HCT116 (cell line): ENCODE data around the gene HORMAD2. TPM values are rescaled to one million over a fixed set of nuclear protein-coding genes. Genes with fewer than 3 reads are reported as not detected.

Experiments
- ATAC-seq: fragments of 200-7000 bp; cut with Tn5 transposase; 2 replicates; pipeline ENCODE4 v1.9.1; 2020; ENCODE audit warnings: mild to moderate bottlenecking, moderate library complexity
- BruUV-seq: library from RNA; stranded (reverse); fragments of 400-500 nt; replicated peaks from 2 replicates; lab custom pipeline; 2021; lab: Mats Ljungman, UMichigan
- CTCF ChIA-PET: fragments of 300-600 bp; sonication (Branson Sonifier 250); formaldehyde crosslinking; loops from one replicate; lab custom pipeline; 2021; ENCODE audit warnings: antibody characterized with exemption; lab: Charles Lee
- POLR2A ChIA-PET: fragments of 300-600, 350-600 bp; sonication (Branson Sonifier 250); formaldehyde crosslinking; loops from one replicate; lab custom pipeline; 2021; ENCODE audit warnings: antibody characterized with exemption; lab: Charles Lee
- RAD21 ChIA-PET, 2 experiments: fragments of 300-600 bp; sonication (Branson Sonifier 250); formaldehyde crosslinking; loops; one replicate each; lab custom pipeline; 2023; ENCODE audit warnings: low total read pairs in 2 of 2; ENCODE audit not compliant: uncharacterized antibody in 2 of 2, unreplicated experiment in 2 of 2, low non-redundant PET in 1 of 2; lab: Charles Lee
- DNase-seq: peaks from one replicate; pipeline ENCODE4 v3.0.0-alpha.2; 2010; ENCODE audit warnings: low read depth, low spot score
- H2AFZ ChIP-seq: fragments of 200-600 bp; shearing (Covaris generic), sonication (generic); 2 replicates; pipeline ENCODE4 v1.6.1; 2017; ENCODE audit warnings: low read depth, mixed run types, mixed read lengths, antibody characterized with exemption, low read length; ENCODE audit not compliant: poor library complexity, severe bottlenecking
- H3K27ac ChIP-seq: 2 replicates; pipeline ENCODE4 v1.5.1; 2012; ENCODE audit warnings: low read depth, low read length
- H3K27me3 ChIP-seq: fragments of 200-600 bp; sonication (generic); 2 replicates; pipeline ENCODE4 v1.6.1; 2016; ENCODE audit warnings: mixed run types, low read length, mixed read lengths; ENCODE audit not compliant: insufficient read depth
- H3K36me3 ChIP-seq, 2 experiments: fragments of 200-500 bp in 1 of 2; fragments of 200-600 bp in 1 of 2; sonication (Bioruptor generic) in 1 of 2; sonication (generic) in 1 of 2; 2 replicates each; pipeline versions ENCODE4 v1.5.1 to v1.6.1; 2014 to 2016; ENCODE audit warnings: low read length in 2 of 2, inconsistent platforms in 1 of 2, mixed read lengths in 1 of 2, mixed run types in 1 of 2; ENCODE audit not compliant: insufficient read depth in 2 of 2, control insufficient read depth in 1 of 2
- H3K4me1 ChIP-seq, 2 experiments: fragments of 200-600 bp in 1 of 2; sonication (generic) in 1 of 2; 2 replicates each; pipeline versions ENCODE4 v1.5.1 to v1.6.1; 2012 to 2017; ENCODE audit warnings: low read length in 2 of 2, inconsistent platforms in 1 of 2, mild to moderate bottlenecking in 1 of 2, mixed read lengths in 1 of 2, mixed run types in 1 of 2, moderate library complexity in 1 of 2; ENCODE audit not compliant: insufficient read depth in 2 of 2, control insufficient read depth in 1 of 2
- H3K4me2 ChIP-seq: fragments of 200-600 bp; sonication (generic); 2 replicates; pipeline ENCODE4 v1.6.1; 2017; ENCODE audit warnings: mixed run types, low read length, mixed read lengths
- H3K4me3 ChIP-seq, 2 experiments: fragments of 200-600 bp in 1 of 2; sonication (generic) in 1 of 2; replicated peaks in 1 of 2; 2 replicates each; pipeline ENCODE4 v1.5.1; 2011 to 2016; ENCODE audit warnings: low read length in 2 of 2, control low read depth in 1 of 2, low read depth in 1 of 2, mild to moderate bottlenecking in 1 of 2, mixed read lengths in 1 of 2, mixed run types in 1 of 2
- H3K79me2 ChIP-seq: fragments of 200-600 bp; sonication (generic); 2 replicates; pipeline ENCODE4 v1.6.1; 2017; ENCODE audit warnings: mild to moderate bottlenecking, mixed run types, low read length, moderate library complexity, mixed read lengths; ENCODE audit not compliant: insufficient read depth
- H3K9ac ChIP-seq: fragments of 200-600 bp; sonication (generic); 2 replicates; pipeline ENCODE4 v1.6.1; 2016; ENCODE audit warnings: low read length, mixed read lengths
- H3K9me2 ChIP-seq: fragments of 200-600 bp; sonication (generic), shearing (Covaris generic); 2 replicates; pipeline ENCODE4 v1.6.1; 2017; ENCODE audit warnings: mixed run types, mild to moderate bottlenecking, moderate library complexity; ENCODE audit not compliant: insufficient read depth
- H3K9me3 ChIP-seq, 2 experiments: fragments of 200-500 bp in 1 of 2; fragments of 200-600 bp in 1 of 2; sonication (Bioruptor generic) in 1 of 2; sonication (generic) in 1 of 2; 2 replicates each; pipeline ENCODE4 v1.6.1; 2014 to 2017; ENCODE audit warnings: low read length in 2 of 2, mixed read lengths in 2 of 2, inconsistent platforms in 1 of 2, low read depth in 1 of 2, mild to moderate bottlenecking in 1 of 2, mixed run types in 1 of 2, moderate library complexity in 1 of 2; ENCODE audit not compliant: control insufficient read depth in 1 of 2, insufficient read depth in 1 of 2
- H4K20me1 ChIP-seq: fragments of 200-600 bp; sonication (generic), shearing (Covaris generic); 2 replicates; pipeline ENCODE4 v1.6.1; 2017; ENCODE audit warnings: mixed run types, mild to moderate bottlenecking, moderate library complexity; ENCODE audit not compliant: insufficient read depth
- CBX3 ChIP-seq: IDR thresholded peaks from 2 replicates; pipeline ENCODE4 v1.6.1; 2012; ENCODE audit warnings: low read depth
- EGR1 ChIP-seq: IDR thresholded peaks from 2 replicates; pipeline ENCODE4 v1.6.1; 2012; ENCODE audit warnings: low read depth
- FOSL1 ChIP-seq: IDR thresholded peaks from 2 replicates; pipeline ENCODE4 v1.6.1; 2012; ENCODE audit warnings: low read depth
- POLR2A ChIP-seq: IDR thresholded peaks from 2 replicates; pipeline ENCODE4 v1.7.0; 2011; ENCODE audit warnings: borderline replicate concordance; ENCODE audit not compliant: insufficient read depth, insufficient read length; ENCODE audit errors: extremely low read depth
- POLR2AphosphoS5 ChIP-seq: IDR thresholded peaks from 2 replicates; pipeline ENCODE4 v1.6.1; 2011; ENCODE audit warnings: mild to moderate bottlenecking, low read depth, low read length, moderate library complexity
- SRF ChIP-seq: IDR thresholded peaks from 2 replicates; pipeline ENCODE4 v1.6.1; 2012; ENCODE audit warnings: low read depth
- TCF7L2 ChIP-seq: IDR thresholded peaks from 2 replicates; pipeline ENCODE4 v1.7.0; 2011; ENCODE audit warnings: borderline replicate concordance, inconsistent platforms; ENCODE audit not compliant: insufficient read depth, insufficient read length; ENCODE audit errors: extremely low read depth
- YY1 ChIP-seq: IDR thresholded peaks from 2 replicates; pipeline ENCODE4 v1.6.1; 2011; ENCODE audit warnings: low read length, low read depth, moderate library complexity, mild to moderate bottlenecking; ENCODE audit not compliant: insufficient replicate concordance; ENCODE audit errors: extremely low read depth
- ZNF274 ChIP-seq: fragments of 200-500 bp; sonication (Bioruptor generic); IDR thresholded peaks from 2 replicates; pipeline ENCODE4 v1.6.1; 2014; ENCODE audit warnings: mild to moderate bottlenecking, low read depth, low read length, inconsistent platforms
- intact Hi-C: fragments of 100-400 bp; cut with micrococcal nuclease; formaldehyde crosslinking; loops from 2 replicates; pipeline ENCODE4 v1.10.0; 2022
- total RNA-seq: library from RNA; stranded (reverse); gene quantifications from one replicate; pipeline ENCODE4 v1.2.1, GENCODE V29; 2021; ENCODE audit not compliant: unreplicated experiment
- TF ChIP-seq, protein P1 (sequence below): IDR thresholded peaks from 2 replicates; pipeline ENCODE4 v1.6.1; 2012
- TF ChIP-seq, protein P2 (sequence below): IDR thresholded peaks from 2 replicates; pipeline ENCODE4 v1.6.1; 2012
- TF ChIP-seq, protein P3 (sequence below): IDR thresholded peaks from 2 replicates; pipeline ENCODE4 v1.6.1; 2012; ENCODE audit warnings: low read depth

HORMAD2 gene
- total RNA-seq, 1 experiment from 2014 or later: not detected

- no peak overlapping the region for H3K4me2 ChIP-seq
- H3K4me1 ChIP-seq: peaks cover 0 to 29% of the 10 kb centered on the region in 2 experiments; a peak in 2 of 4 replicates
- no peak overlapping the region for H3K27ac ChIP-seq
- BruUV-seq: no TSS peak
- ChIA-PET RAD21 (interaction anchor here in 1 of 2 experiments (0.6 kb wide), 1 partner anchor 72 kb away, joined by 3 read pairs; no protein-coding TSS in a partner anchor), POLR2A (interaction anchor here (0.8 to 2.6 kb wide), 5 partner anchors 9 to 71 kb away, joined by 3 to 8 read pairs (median 4); no protein-coding TSS in a partner anchor), CTCF (interaction anchor here (0.6 kb wide), 1 partner anchor 23 kb away, joined by 3 read pairs; no protein-coding TSS in a partner anchor)
- no peak overlapping the region for H2AFZ ChIP-seq
- no peaks in the 10 kb centered on the region for H3K27me3 ChIP-seq
- no peaks in the 10 kb centered on the region for H3K79me2 ChIP-seq
- no peak overlapping the region for H3K9ac ChIP-seq
- no peaks in the 10 kb centered on the region for H3K9me2 ChIP-seq
- no peaks in the 10 kb centered on the region for H4K20me1 ChIP-seq
- intact Hi-C loops: no loop called here
- DNase-seq (no peak), ATAC-seq (no peak)
- no peaks in the 10 kb centered on the region for H3K9me3 ChIP-seq
- no peak overlapping the region for H3K4me3 ChIP-seq
- no peaks in the 10 kb centered on the region for H3K36me3 ChIP-seq
- TF ChIP-seq SRF: no peak
- TF ChIP-seq POLR2AphosphoS5: no peak
- no peak for TF ChIP-seq POLR2A
- TF ChIP-seq CBX3: no peak
- TF ChIP-seq TCF7L2: no peak
- no peak for TF ChIP-seq YY1
- TF ChIP-seq, protein P1, sequence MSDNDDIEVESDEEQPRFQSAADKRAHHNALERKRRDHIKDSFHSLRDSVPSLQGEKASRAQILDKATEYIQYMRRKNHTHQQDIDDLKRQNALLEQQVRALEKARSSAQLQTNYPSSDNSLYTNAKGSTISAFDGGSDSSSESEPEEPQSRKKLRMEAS: no peak
- no peak for TF ChIP-seq FOSL1
- TF ChIP-seq, protein P2, sequence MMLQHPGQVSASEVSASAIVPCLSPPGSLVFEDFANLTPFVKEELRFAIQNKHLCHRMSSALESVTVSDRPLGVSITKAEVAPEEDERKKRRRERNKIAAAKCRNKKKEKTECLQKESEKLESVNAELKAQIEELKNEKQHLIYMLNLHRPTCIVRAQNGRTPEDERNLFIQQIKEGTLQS: no peak
Observed at GRCh38 chr22:30182350-30182745, 102.1 kb downstream of the HORMAD2 start.

DNA sequence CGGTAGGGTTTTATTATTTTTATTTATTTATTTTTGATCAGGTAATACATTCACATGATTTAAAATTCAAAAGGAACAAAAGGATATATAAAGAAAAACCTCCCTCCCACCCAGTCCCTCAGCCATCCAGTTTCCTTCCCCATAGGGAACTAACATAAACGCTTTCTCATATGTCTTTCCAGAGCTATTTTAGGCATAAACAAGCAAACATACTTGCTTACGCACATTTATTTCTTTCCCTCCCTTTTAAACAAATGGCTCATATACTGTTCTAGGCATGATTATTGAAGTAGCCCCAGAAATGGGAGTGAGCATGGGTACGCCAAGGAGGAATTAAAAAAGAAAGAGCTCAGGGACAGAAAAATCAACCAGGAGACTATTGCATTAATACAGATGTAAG lies 102.6 kb downstream of the HORMAD2 start:
- no peak overlapping the region for H2AFZ ChIP-seq
- ChIA-PET RAD21 (no interaction called here), CTCF (interaction anchor here (0.6 kb wide), 1 partner anchor 23 kb away, joined by 3 read pairs; no protein-coding TSS in a partner anchor), POLR2A (interaction anchor here (0.9 to 2.6 kb wide), 4 partner anchors 8 to 70 kb away, joined by 3 to 8 read pairs (median 4); no protein-coding TSS in a partner anchor)
- DNase-seq: no peak
- no peaks in the 10 kb centered on the region for H3K9me3 ChIP-seq
- no peaks in the 10 kb centered on the region for H4K20me1 ChIP-seq
- no peak overlapping the region for H3K4me3 ChIP-seq
- H3K4me1 ChIP-seq: peaks cover 0 to 30% of the 10 kb centered on the region in 2 experiments; a peak in 2 of 4 replicates
- no peaks in the 10 kb centered on the region for H3K9me2 ChIP-seq
- no peak overlapping the region for H3K9ac ChIP-seq
- no peaks in the 10 kb centered on the region for H3K27me3 ChIP-seq
- BruUV-seq: no TSS peak
- H3K4me2 ChIP-seq: no peak overlapping the region
- intact Hi-C loops: no loop called here
- no peak for ATAC-seq
- H3K36me3 ChIP-seq: no peaks in the 10 kb centered on the region
- H3K79me2 ChIP-seq: no peaks in the 10 kb centered on the region
- H3K27ac ChIP-seq: no peak overlapping the region
- TF ChIP-seq ZNF274 (no peak), CBX3 (no peak), EGR1 (no peak), TCF7L2 (no peak), POLR2AphosphoS5 (no peak), SRF (no peak)
- TF ChIP-seq, protein P3, sequence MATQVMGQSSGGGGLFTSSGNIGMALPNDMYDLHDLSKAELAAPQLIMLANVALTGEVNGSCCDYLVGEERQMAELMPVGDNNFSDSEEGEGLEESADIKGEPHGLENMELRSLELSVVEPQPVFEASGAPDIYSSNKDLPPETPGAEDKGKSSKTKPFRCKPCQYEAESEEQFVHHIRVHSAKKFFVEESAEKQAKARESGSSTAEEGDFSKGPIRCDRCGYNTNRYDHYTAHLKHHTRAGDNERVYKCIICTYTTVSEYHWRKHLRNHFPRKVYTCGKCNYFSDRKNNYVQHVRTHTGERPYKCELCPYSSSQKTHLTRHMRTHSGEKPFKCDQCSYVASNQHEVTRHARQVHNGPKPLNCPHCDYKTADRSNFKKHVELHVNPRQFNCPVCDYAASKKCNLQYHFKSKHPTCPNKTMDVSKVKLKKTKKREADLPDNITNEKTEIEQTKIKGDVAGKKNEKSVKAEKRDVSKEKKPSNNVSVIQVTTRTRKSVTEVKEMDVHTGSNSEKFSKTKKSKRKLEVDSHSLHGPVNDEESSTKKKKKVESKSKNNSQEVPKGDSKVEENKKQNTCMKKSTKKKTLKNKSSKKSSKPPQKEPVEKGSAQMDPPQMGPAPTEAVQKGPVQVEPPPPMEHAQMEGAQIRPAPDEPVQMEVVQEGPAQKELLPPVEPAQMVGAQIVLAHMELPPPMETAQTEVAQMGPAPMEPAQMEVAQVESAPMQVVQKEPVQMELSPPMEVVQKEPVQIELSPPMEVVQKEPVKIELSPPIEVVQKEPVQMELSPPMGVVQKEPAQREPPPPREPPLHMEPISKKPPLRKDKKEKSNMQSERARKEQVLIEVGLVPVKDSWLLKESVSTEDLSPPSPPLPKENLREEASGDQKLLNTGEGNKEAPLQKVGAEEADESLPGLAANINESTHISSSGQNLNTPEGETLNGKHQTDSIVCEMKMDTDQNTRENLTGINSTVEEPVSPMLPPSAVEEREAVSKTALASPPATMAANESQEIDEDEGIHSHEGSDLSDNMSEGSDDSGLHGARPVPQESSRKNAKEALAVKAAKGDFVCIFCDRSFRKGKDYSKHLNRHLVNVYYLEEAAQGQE: no peak
- TF ChIP-seq, protein P2: no peak
